Measurements from ENCODE around the gene TRIM68. TPM values are rescaled to one million over a fixed set of nuclear protein-coding genes. Genes with fewer than 3 reads are reported as not detected.

The TRIM68 gene, protein sequence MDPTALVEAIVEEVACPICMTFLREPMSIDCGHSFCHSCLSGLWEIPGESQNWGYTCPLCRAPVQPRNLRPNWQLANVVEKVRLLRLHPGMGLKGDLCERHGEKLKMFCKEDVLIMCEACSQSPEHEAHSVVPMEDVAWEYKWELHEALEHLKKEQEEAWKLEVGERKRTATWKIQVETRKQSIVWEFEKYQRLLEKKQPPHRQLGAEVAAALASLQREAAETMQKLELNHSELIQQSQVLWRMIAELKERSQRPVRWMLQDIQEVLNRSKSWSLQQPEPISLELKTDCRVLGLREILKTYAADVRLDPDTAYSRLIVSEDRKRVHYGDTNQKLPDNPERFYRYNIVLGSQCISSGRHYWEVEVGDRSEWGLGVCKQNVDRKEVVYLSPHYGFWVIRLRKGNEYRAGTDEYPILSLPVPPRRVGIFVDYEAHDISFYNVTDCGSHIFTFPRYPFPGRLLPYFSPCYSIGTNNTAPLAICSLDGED
- 9.6 TPM in 2 replicates for total RNA-seq

DNA sequence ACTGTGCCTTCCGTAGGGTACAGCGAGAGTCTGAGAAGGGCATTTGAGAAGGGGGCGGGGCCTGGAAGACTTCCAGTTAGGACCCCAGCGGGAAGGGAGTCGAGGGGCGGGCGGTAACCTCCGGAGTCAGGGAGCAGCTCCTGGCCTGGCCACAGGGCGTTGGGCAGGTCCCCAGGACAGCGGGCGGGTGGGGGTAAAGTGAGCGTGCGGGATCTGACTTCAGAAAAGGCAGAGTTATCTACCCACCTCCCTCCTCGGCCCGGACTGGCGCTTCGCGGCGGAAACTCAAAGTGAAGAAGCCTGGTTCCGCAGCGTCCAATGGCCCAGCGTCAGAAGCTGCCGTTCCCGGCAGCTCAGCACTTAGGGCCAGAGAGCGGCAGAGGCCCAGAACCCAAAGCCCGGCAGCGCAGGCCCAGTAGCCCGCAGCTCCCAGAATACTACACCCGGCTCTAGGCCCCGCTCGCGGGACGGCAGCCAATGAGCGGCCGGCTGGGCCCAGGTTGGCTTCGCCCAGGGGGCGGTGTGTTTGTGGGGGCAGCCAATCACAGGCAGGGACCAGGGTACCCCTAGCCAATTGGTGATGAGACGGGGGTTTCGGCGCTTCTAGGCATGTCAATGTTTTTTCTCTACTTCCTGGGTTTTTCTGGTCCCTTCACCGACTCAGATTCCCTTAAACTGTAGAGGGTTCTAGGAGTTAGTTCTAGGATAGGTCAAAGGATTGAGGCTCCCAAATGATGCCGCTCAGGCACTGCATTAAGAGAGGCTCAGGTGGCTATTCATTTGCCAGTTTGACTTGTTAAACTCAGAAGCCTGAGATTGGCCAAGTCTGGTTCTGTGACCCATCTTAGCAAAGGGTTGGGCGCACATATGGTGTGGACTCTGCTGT, at the start of gene TRIM68:
Gene TRIM68 (minus strand): TSS at position 451 of the 886 bp plus-strand sequence. CDS start 2,727 bp downstream, outside the sequence.

DNA sequence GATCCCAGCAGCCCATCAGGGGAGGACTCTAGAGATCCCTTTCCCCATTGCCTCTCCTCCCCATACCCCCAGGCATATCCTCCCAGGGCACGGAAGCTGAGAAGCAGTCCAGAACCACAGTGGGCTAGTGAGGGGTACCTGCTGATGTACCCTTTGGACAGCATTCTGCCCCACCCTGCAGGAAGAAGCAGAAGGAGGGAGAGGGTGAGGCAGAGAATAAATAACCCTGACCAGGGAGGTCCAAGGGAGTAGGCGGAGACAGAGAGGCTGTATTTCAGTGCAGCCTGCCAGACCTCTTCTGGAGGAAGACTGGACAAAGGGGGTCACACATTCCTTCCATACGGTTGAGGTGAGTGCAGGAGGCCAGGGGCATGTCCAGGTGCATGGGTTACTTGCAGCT, 35.7 kb upstream of the TRIM68 start, which contains the start of gene OR51E1:
Gene OR51E1 (plus strand): TSS at position 301 of the 400 bp plus-strand sequence. CDS start 8,545 bp downstream, outside the sequence.

DNA sequence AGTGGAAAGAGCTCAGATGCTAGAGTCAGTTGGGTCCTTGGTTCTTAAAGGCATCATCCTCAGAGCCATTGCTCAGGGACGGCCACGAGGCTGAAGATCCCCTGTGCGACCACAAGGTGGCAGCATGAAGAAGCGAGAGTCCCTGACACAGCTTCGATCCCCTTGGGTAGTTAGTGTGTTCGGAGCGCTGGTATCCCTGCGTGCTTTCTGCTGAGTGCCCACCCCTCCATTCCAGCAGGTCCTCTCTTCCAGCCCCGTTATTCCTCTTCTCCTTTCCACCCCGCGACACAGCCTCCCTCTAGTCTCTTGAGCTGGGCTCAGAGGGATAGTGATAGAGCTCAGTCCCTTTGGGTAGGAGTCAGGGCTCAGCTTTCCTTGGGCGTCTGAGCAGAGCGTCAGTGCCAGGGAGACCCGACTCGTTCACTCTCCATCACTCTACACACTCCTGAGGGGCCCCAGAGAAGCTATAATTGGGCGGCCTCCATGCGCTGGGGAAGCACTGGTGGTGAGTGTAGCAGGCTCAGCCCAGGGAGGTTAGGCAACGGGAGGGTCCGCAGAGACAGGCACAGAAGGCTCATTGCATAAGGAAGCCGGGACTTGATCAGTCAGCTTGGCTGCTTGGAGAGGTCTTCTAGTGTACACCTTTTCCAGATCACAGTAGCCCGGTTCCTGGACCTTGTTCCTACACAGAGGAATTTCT, 29.1 kb upstream of the TRIM68 start, which contains the start of gene OR51D1:
Gene OR51D1 (plus strand): TSS at position 516 of the 700 bp plus-strand sequence. CDS start 2,314 bp downstream, outside the sequence.

DNA sequence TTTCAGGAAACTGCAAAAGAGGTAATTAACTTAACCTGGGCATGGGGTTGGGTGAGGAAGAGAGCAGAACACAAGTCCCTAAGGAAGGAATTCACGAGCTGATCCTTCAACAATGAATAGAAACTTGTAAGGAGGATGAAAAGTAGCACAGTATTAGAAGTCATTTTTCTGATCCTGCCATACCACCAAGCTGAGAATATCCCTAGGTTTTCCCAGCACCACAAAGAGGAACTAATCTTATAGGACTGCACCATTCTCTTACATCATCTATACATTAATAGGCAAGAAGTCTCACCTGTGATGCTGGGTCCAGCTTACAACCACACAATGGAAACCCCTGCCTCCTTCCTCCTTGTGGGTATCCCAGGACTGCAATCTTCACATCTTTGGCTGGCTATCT, 14.3 kb downstream of the TRIM68 start, which contains the start of gene OR52I1:
Gene OR52I1 (plus strand): TSS at position 301 of the 400 bp plus-strand sequence. CDS start 0 bp downstream, at position 301.

DNA sequence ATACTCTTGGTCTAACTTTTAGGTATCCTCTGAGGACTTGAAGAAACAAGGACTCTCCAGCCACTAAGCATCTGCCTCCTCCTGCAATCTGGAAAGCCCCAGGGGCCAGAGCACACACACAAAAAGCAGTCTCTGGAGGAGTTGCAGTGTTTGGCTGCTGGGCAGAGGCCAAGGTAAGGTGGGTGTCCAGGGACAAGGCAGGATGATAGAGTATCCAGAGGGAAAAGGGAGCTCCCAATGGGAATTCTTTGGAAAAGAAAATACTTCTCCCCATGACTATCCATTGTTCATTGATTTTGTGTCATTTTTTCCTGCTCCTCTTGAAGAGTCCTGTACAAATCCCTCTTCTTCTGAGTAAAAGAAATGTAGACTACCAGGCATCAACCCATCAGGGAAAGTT, 26.6 kb downstream of the TRIM68 start, which contains the start of gene OR52I2:
Gene OR52I2 (plus strand): TSS at position 301 of the 400 bp plus-strand sequence.

Other genes starting within 250 kb of the TRIM68 start
- gene OR52B4, start 239.8 kb downstream of the TRIM68 start, total RNA-seq = not detected in 2 replicates
- gene TRIM21, start 214.5 kb downstream of the TRIM68 start, total RNA-seq = 21.6 and 27.0 TPM in 2 replicates
- gene OR52K2, start 158.9 kb downstream of the TRIM68 start, total RNA-seq = not detected in 2 replicates
- gene OR52K1, start 125.6 kb downstream of the TRIM68 start, total RNA-seq = under 0.01 TPM in 1 of 2 replicates, not detected in the other
- gene OR52M1, start 63.0 kb downstream of the TRIM68 start, total RNA-seq = not detected in 2 replicates
- gene OR52I2, start 26.5 kb downstream of the TRIM68 start, total RNA-seq = under 0.01 TPM in 1 of 2 replicates, not detected in the other
- not detected in 2 replicates for gene OR52I1, start 14.2 kb downstream of the TRIM68 start, total RNA-seq
- not detected in 2 replicates for gene OR51D1, start 29.2 kb upstream of the TRIM68 start, total RNA-seq
- gene OR51E1, start 35.8 kb upstream of the TRIM68 start, total RNA-seq = not detected in 2 replicates
- gene OR51E2, start 89.6 kb upstream of the TRIM68 start, total RNA-seq = under 0.01 and 0.11 TPM in 2 replicates
- not detected in 2 replicates for gene MMP26, start 96.6 kb upstream of the TRIM68 start, total RNA-seq
- not detected in 2 replicates for gene OR51F1, start 161.7 kb upstream of the TRIM68 start, total RNA-seq
- gene OR52R1, start 196.1 kb upstream of the TRIM68 start, total RNA-seq = not detected in 2 replicates
- gene OR51F2, start 213.1 kb upstream of the TRIM68 start, total RNA-seq = not detected in 2 replicates
- gene OR51S1, start 241.0 kb upstream of the TRIM68 start, total RNA-seq = not detected in 2 replicates